HG03108 (cell line): Measurements from ENCODE around the gene GPR27.

ENCODE experiments used
- ATAC-seq: cut with Tn5 transposase; IDR thresholded peaks from one replicate; pipeline ENCODE4 v1.9.1; 2021; ENCODE audit warnings: moderate library complexity; ENCODE audit not compliant: unreplicated experiment

GPR27 gene

DNA sequence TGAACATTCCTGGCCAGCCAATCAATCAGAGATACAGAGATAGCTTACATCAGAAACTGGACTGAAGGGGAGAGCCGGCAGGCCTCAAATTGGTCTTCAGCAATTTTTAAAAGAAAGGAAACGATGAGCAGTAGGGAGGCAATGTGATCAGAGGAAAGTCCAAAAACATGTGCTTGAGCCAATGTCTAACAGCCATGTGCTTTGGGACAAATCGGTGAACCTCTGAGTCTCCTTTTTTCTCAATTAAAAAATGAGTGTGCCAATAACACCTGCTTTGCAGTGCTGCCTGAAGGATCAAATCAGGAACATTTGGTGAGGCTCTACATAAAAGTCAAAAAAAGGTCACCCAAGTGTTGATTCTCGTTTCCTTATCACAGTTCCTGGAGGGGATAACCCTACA, 21.0 kb upstream of the GPR27 start:
- ATAC-seq, result no peak

- no peak for ATAC-seq
Observed at GRCh38 chr3:71733319-71733718, 20.3 kb upstream of the GPR27 start.

DNA sequence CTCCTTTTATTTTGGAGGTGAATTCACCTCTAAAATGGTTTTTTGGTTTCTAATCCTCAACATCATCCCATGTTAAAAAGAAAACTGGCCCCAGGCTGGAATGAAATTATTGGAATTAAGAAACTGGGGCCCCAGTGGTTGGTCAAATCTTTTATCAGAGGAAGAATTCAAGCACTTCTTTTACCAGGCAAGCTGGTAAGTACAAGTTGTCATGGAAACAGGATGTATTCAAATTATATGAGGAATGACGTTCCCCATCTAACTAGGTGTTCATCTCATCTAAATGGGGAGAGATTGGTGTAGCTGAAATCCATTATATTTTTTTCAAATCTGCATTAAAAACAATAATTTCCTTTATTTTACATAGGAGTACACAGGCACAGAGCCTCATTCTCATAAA, 18.8 kb upstream of the GPR27 start:
- no peak for ATAC-seq

GRCh38 chr3:71742621-71743020, 11.0 kb upstream of the GPR27 start:
- ATAC-seq, result no peak

- no peak for ATAC-seq
Observed at GRCh38 chr3:71744738-71745137, 8.9 kb upstream of the GPR27 start.

DNA sequence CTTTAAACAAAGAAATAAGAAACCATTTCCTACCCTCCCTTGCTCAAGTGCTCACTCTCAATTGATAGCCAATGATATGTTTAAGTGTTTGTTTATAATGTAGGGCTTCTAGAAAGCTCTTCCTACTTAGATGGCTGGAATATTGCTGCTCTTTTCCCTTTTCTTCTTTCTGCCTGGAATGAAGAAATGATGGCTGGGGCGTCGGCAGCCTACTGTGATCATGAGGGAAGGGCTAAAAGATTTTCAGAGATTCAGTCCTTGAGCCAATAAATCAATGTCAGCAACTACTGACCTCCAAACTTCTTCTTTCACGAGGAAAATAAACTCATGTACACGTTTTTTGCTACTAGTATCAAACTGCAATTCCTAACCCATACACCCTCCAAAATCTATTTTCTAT, 2.1 kb upstream of the GPR27 start:
- no peak for ATAC-seq

- no peak for ATAC-seq
Observed at GRCh38 chr3:71752831-71753700, 589 bp upstream of the GPR27 start.

GRCh38 chr3:71754610-71755253, 1.1 kb downstream of the GPR27 start:
- no peak for ATAC-seq

GRCh38 chr3:71758091-71758490, 4.4 kb downstream of the GPR27 start:
- ATAC-seq, result no peak

- ATAC-seq, result no peak
Observed at GRCh38 chr3:71759401-71759800, 5.7 kb downstream of the GPR27 start.

- no peak for ATAC-seq
Observed at GRCh38 chr3:71760140-71760539, 6.5 kb downstream of the GPR27 start.

- no peak for ATAC-seq
Observed at GRCh38 chr3:71763426-71763825, 9.8 kb downstream of the GPR27 start.

DNA sequence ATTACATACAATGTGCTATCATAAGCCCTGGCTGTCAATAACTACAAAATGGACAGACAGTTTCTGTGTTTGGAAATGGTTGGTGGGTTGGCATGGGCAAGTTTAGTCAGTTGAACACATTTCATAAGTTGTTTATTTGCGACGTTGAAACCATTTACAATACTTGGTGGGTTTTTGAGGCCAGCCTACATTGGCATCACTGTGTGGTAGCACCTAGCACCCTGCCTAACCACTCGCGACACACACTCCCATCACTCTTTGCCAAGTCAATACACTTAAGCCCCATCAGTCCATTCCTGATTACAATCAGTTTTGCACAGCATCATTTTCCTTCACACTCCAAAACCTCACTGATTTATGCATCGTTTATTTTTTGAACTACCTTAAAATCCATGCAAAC, 17.5 kb downstream of the GPR27 start:
- no peak for ATAC-seq

- ATAC-seq, result no peak
Observed at GRCh38 chr3:71771884-71772283, 18.2 kb downstream of the GPR27 start.

- no peak for ATAC-seq
Observed at GRCh38 chr3:71776538-71776937, 22.9 kb downstream of the GPR27 start.

- no peak for ATAC-seq
Observed at GRCh38 chr3:71778353-71778752, 24.7 kb downstream of the GPR27 start.

DNA sequence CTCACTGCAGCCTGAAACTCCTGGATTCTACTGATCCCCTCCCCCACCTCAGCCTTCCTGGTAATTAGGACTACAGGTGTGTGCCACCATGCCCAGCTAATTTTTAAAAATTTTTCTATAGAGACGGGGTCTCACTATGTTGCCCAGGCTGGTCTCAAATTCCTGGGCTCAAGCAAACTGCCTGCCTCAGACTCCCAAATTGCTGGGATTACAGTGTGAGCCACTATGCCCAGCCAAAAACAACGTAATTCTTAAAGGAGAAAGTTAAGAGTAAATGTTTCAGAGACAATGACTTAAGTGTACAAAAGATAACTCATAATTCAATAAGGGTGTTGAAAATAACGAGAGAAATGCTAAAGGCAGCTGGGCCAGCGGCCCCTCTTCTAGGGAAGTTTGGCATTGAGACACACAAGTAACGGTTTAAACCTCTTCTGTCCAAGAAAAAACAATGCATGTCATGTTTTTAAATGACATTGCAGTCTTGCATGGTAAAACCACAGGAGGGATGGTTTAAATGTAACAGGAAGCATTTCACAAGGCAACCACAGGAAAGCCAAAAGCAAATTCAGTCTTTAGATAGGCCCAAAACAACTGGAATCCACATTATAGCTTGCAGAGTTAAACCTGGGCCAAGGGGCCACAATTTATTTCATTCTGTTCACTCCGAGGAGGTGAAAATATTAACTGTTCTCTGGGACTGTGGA, 26.2 kb downstream of the GPR27 start:
- no peak for ATAC-seq

DNA sequence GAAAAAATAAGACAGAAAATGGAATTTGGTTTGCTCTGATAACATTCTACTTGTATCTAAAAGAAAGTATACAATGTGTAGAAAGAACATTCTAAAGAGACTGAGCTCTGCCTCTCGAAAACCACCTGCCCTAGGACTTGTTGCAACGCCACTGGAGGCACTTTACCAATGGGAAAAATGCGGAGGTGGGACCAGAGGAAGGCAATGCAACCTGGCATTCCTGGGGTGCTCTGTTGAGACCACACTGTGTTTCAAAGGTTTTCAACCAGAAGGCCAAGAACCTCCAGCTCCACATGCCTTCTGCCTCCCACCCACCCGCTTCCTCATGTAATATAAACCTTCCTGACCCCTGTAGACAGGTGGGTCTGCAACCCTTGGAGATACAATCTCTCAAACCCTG, 26.8 kb downstream of the GPR27 start:
- ATAC-seq, result no peak

GRCh38 chr3:71783152-71783551, 29.5 kb downstream of the GPR27 start:
- no peak for ATAC-seq

GRCh38 chr3:71784201-71784913, 30.7 kb downstream of the GPR27 start:
- no peak for ATAC-seq

GRCh38 chr3:71784914-71785531, 31.4 kb downstream of the GPR27 start, which contains the start of gene PROK2:
Gene PROK2 (minus strand): TSS chr3:71785148. CDS start chr3:71785052, 96 bp downstream.
- ATAC-seq, result no peak
